ENCODE results near the gene SDCBP2.

The SDCBP2 gene

GRCh38 chr20:1313236-1313964 lies 15.5 kb downstream of the SDCBP2 start:
- peak; percentile 80 for DNase-seq
- peak; percentile 47 for ATAC-seq

GRCh38 chr20:1312904-1313235 lies 16.1 kb downstream of the SDCBP2 start:
- no peak for ATAC-seq
- no peak for DNase-seq

GRCh38 chr20:1312308-1312707 lies 16.6 kb downstream of the SDCBP2 start:
- no peak for ATAC-seq
- no peak for DNase-seq

- ATAC-seq (no peak), DNase-seq (no peak)
Observed at GRCh38 chr20:1310506-1311190, 18.3 kb downstream of the SDCBP2 start.

- DNase-seq (no peak), ATAC-seq (no peak)
Observed at GRCh38 chr20:1310071-1310470, 18.9 kb downstream of the SDCBP2 start.

GRCh38 chr20:1309439-1309847 lies 19.5 kb downstream of the SDCBP2 start:
- DNase-seq, result no peak

GRCh38 chr20:1308702-1309095 lies 20.2 kb downstream of the SDCBP2 start:
- no peak for DNase-seq
- no peak for ATAC-seq

More at GRCh38 chr20:1309439-1309847, 19.5 kb downstream of the SDCBP2 start:
- no peak for ATAC-seq

- no peak for DNase-seq
- ATAC-seq, result no peak
Observed at GRCh38 chr20:1308067-1308701, 20.8 kb downstream of the SDCBP2 start.

GRCh38 chr20:1307571-1307971 lies 21.4 kb downstream of the SDCBP2 start:
- no peak for ATAC-seq
- DNase-seq, result no peak

- no peak for ATAC-seq
Observed at GRCh38 chr20:1307171-1307570, 21.8 kb downstream of the SDCBP2 start.

GRCh38 chr20:1306316-1307135 lies 22.4 kb downstream of the SDCBP2 start:
- no peak for DNase-seq
- ATAC-seq, result no peak

More at GRCh38 chr20:1307171-1307570, 21.8 kb downstream of the SDCBP2 start:
- DNase-seq, result no peak

- no peak for ATAC-seq
- DNase-seq, result no peak
Observed at GRCh38 chr20:1305712-1306111, 23.2 kb downstream of the SDCBP2 start.

GRCh38 chr20:1304710-1305515 lies 24.0 kb downstream of the SDCBP2 start:
- ATAC-seq (no peak), DNase-seq (no peak)

GRCh38 chr20:1302685-1303541 lies 26.0 kb downstream of the SDCBP2 start:
- DNase-seq (no peak), ATAC-seq (peak; percentile 11)

- DNase-seq, result peak; percentile 60
Observed at GRCh38 chr20:1301031-1301529, 27.9 kb downstream of the SDCBP2 start.

GRCh38 chr20:1300083-1300840 lies 28.7 kb downstream of the SDCBP2 start:
- no peak for DNase-seq
- ATAC-seq, result no peak

More at GRCh38 chr20:1301031-1301529, 27.9 kb downstream of the SDCBP2 start:
- peak; percentile 84 for ATAC-seq

- DNase-seq (peak; percentile 42), ATAC-seq (peak; percentile 44)
Observed at GRCh38 chr20:1299522-1299921, 29.4 kb downstream of the SDCBP2 start.

GRCh38 chr20:1298888-1299511 lies 29.9 kb downstream of the SDCBP2 start:
- ATAC-seq, result no peak
- no peak for DNase-seq

GRCh38 chr20:1298166-1298565 lies 30.8 kb downstream of the SDCBP2 start:
- no peak for DNase-seq
- no peak for ATAC-seq

All from stimulated activated naive CD8-positive, alpha-beta T cell treated with anti-CD3 and anti-CD28 coated beads, Interleukin-15, Interleukin-2, amounts not matched to agents 100 U/mL and 50 U/mL, for 24 hours (primary cell).